ENCODE results near the gene AMER2.

- TF ChIP-seq CTCF (IDR thresholded peaks at IDR 0.05), result no peak
- no peak for TF ChIP-seq POLR2A (IDR thresholded peaks at IDR 0.05; ENCODE audit: low read depth)
- no peak for TF ChIP-seq POLR2AphosphoS5 (IDR thresholded peaks at IDR 0.05)
These were observed 18.2 kb upstream of the AMER2 start for GRCh38 chr13:25190256-25190655.
